Gastroesophageal sphincter (tissue), 4 donors: ENCODE data around the gene RARRES2. TPM values are rescaled to one million over a fixed set of nuclear protein-coding genes. Genes with fewer than 3 reads are reported as not detected.

Experiments used
- ATAC-seq: fragments of 150-250 bp; one replicate; pipeline ENCODE4 v1.9.1; 2016; ENCODE audit warnings: mild to moderate bottlenecking, moderate library complexity
- H3K27ac ChIP-seq, 4 donors: fragments of 200-600 bp; sonication (generic) in 3 of 4; 1 replicate in 3 of 4; 2 replicates in 1 of 4; pipeline ENCODE4 v1.5.1; 2016 to 2019
- H3K27me3 ChIP-seq: fragments of 200-600 bp; sonication (generic); one replicate; pipeline ENCODE4 v1.5.1; 2019
- H3K36me3 ChIP-seq, 2 donors: fragments of 200-600 bp; sonication (generic); one replicate each; pipeline ENCODE4 v1.5.1; 2019; ENCODE audit warnings: control low read depth in 1 of 2
- H3K4me1 ChIP-seq, 3 donors: fragments of 200-600 bp; sonication (generic); 1 replicate in 2 of 3; 2 replicates in 1 of 3; pipeline ENCODE4 v1.5.1; 2016 to 2019; ENCODE audit warnings: control low read depth in 2 of 3
- H3K4me3 ChIP-seq, 2 donors: fragments of 200-600 bp; sonication (generic); one replicate each; pipeline ENCODE4 v1.5.1; 2019; ENCODE audit warnings: mild to moderate bottlenecking in 1 of 2, moderate library complexity in 1 of 2
- H3K9me3 ChIP-seq, 3 donors: fragments of 200-600 bp; sonication (generic); one replicate each; pipeline ENCODE4 v1.5.1; 2017 to 2019; ENCODE audit warnings: control low read depth in 2 of 3
- EP300 ChIP-seq: sonication (generic); formaldehyde crosslinking; IDR thresholded peaks from one replicate; pipeline ENCODE4 v1.6.1; 2017; ENCODE audit warnings: antibody characterized with exemption, mild to moderate bottlenecking
- POLR2A ChIP-seq, 2 donors: fragments of 450-650 bp; IDR thresholded peaks; one replicate each; pipeline ENCODE4 v1.6.1; 2017; ENCODE audit warnings: antibody characterized with exemption in 2 of 2, mild to moderate bottlenecking in 2 of 2, moderate library complexity in 1 of 2
- POLR2AphosphoS5 ChIP-seq: sonication (generic); formaldehyde crosslinking; IDR thresholded peaks from one replicate; pipeline ENCODE4 v1.6.1; 2017; ENCODE audit warnings: antibody characterized with exemption
- WGBS, 2 donors: methylation state at CpG; one replicate each; pipeline ENCODE4 v1.1.5; 2018; ENCODE audit warnings: low coverage in 1 of 2; 5-methylcytosine and 5-hydroxymethylcytosine counted together
- total RNA-seq, 4 donors: library from RNA; depleted of rRNA; stranded (reverse); fragments of >200 nt; gene quantifications; one replicate each; pipeline ENCODE4 v1.1.0, GENCODE V29; 2016
- TF ChIP-seq, protein P1 (sequence below), 4 experiments: fragments of 200-600 bp in 2 of 4; fragments of 450-650 bp in 2 of 4; sonication (generic) in 1 of 4; IDR thresholded peaks; one replicate each; pipeline ENCODE4 v1.5.1; 2017 to 2019; ENCODE audit warnings: antibody characterized with exemption in 4 of 4, mild to moderate bottlenecking in 2 of 4, moderate library complexity in 2 of 4

The RARRES2 gene
- total RNA-seq, 4 donors from 2014 or later, result 152 to 341 (median 157) TPM

DNA sequence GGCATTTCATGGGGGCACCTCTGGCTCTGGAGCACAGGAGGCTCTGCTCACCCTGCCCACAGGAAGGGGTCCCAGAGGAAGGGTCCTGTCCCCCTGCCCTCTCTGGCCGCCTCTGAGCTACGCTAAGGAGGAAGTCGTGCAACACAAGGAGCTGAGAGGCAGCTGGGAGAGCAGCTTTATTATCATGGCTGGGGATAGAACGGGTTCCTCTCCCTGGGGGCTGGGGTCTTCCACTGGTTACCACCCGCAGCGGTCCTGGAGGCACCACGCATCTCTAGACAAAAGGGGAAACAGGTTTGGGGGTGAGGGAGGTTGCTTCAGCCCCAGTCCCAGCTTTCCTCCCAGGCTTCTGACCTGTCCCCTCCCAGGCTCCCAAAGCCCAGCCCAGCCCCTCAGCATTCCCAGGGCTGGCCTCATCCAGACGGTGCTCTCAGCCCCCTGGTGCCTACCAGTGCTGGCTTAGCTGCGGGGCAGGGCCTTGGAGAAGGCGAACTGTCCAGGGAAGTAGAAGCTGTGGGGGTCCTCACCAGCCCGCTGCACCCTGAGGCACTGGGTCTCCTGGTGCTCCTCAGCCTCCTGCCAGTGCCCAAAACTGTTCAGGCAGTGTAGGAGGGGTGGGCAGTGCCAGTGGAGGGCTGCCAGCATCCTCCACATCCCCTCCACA lies 3.1 kb downstream of the RARRES2 start:
- Histone ChIP-seq H3K36me3 (peaks cover 0 to 22% of the 10 kb centered on the region in 2 donors), H3K4me1 (peaks cover 0 to 90% (median 51%) of the 10 kb centered on the region in 3 donors), H3K4me3 (no peak overlapping the region), H3K27ac (peak overlapping the region in 3 of 4 donors; percentile 46 to 90 (median 86)), H3K27me3 (no peaks in the 10 kb centered on the region), H3K9me3 (no peaks in the 10 kb centered on the region)
- no peak for TF ChIP-seq POLR2AphosphoS5
- TF ChIP-seq, protein P1, sequence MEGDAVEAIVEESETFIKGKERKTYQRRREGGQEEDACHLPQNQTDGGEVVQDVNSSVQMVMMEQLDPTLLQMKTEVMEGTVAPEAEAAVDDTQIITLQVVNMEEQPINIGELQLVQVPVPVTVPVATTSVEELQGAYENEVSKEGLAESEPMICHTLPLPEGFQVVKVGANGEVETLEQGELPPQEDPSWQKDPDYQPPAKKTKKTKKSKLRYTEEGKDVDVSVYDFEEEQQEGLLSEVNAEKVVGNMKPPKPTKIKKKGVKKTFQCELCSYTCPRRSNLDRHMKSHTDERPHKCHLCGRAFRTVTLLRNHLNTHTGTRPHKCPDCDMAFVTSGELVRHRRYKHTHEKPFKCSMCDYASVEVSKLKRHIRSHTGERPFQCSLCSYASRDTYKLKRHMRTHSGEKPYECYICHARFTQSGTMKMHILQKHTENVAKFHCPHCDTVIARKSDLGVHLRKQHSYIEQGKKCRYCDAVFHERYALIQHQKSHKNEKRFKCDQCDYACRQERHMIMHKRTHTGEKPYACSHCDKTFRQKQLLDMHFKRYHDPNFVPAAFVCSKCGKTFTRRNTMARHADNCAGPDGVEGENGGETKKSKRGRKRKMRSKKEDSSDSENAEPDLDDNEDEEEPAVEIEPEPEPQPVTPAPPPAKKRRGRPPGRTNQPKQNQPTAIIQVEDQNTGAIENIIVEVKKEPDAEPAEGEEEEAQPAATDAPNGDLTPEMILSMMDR (IDR thresholded peaks at IDR 0.05), result no peak
- no peak for TF ChIP-seq POLR2A (IDR thresholded peaks at IDR 0.05)
- no peak for TF ChIP-seq EP300
- WGBS, 2 donors, result no CpG with 5 or more reads among the region's 11 CpGs
- ATAC-seq, result no peak

DNA sequence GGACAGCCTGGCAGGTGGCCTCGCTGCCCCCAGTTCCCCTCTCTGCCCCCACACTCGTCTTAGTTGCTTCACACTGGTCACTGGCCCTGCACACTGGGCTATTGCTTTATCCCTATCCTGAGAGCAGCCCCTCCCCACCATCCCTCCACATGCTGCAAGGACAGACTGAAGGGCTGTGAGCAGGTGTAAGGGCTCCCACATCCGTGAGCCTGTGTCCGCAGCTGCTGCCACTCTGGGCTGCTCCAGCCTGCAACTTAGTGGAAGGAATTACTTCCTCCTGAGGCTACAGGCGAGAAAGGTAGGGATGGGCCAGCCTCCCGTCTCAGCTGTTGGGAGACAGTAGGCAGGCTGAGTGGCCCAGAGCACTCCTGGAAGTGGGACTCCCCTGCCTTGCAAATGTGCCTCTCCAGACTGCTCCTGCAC lies 3.8 kb downstream of the RARRES2 start:
- Histone ChIP-seq H3K4me3 (no peak overlapping the region), H3K36me3 (peaks cover 0 to 22% of the 10 kb centered on the region in 2 donors), H3K4me1 (peaks cover 0 to 89% (median 51%) of the 10 kb centered on the region in 3 donors), H3K27me3 (no peaks in the 10 kb centered on the region), H3K9me3 (no peaks in the 10 kb centered on the region), H3K27ac (peak overlapping the region in 3 of 4 donors; percentile 82 to 90 (median 86))
- TF ChIP-seq EP300, result no peak
- TF ChIP-seq POLR2AphosphoS5, result no peak
- TF ChIP-seq, protein P1 (IDR thresholded peaks at IDR 0.05), result no peak
- no peak for TF ChIP-seq POLR2A (IDR thresholded peaks at IDR 0.05)
- 65 to 80% methylated on average over 2 to 3 of the region's 6 CpGs for WGBS, 2 donors
- ATAC-seq, result no peak

DNA sequence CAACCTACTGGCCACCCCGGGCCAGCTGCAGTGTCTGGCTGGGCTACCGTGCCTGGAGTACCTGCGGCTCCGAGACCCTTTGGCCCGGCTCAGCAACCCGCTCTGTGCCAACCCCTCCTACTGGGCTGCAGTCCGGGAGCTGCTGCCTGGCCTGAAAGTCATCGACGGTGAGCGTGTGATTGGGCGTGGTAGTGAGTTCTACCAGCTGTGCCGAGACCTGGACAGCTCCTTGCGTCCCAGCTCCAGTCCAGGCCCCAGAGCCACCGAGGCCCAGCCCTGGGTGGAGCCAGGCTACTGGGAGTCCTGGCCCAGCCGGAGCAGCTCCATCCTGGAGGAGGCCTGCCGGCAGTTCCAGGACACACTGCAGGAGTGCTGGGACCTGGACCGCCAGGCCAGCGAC lies 4.2 kb downstream of the RARRES2 start:
- H3K4me3 ChIP-seq, result no peak overlapping the region
- peaks cover 0 to 84% (median 51%) of the 10 kb centered on the region in 3 donors for H3K4me1 ChIP-seq
- 100% methylated on average over 1 of the region's 18 CpGs; no CpG with 5 or more reads in 1 of the 2 donors for WGBS, 2 donors
- H3K27me3 ChIP-seq, result no peaks in the 10 kb centered on the region
- no peaks in the 10 kb centered on the region for H3K9me3 ChIP-seq
- TF ChIP-seq EP300, result no peak
- peak overlapping the region in 3 of 4 donors; percentile 82 to 90 (median 86) for H3K27ac ChIP-seq
- ATAC-seq, result no peak
- peaks cover 0 to 22% of the 10 kb centered on the region in 2 donors for H3K36me3 ChIP-seq

DNA sequence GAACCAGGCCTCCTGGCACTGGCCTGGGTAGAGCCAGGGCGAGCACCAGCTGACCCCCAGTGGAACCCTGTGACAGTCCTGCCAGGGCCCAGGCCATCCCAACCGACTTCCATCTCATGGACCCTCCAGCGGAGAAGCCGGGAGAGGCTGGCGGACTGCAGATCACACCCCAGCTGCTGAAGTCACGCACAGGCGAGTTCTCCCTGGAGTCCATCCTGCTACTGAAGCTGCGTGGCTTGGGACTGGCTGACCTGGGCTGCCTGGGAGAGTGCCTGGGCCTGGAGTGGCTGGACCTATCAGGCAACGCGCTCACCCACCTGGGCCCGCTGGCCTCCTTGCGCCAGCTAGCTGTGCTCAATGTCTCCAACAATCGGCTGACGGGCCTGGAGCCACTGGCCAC lies 4.7 kb downstream of the RARRES2 start:
- WGBS, 2 donors, result no CpG with 5 or more reads among the region's 14 CpGs
- Histone ChIP-seq H3K4me1 (peaks cover 0 to 80% (median 51%) of the 10 kb centered on the region in 3 donors), H3K36me3 (peaks cover 0 to 22% of the 10 kb centered on the region in 2 donors), H3K27me3 (no peaks in the 10 kb centered on the region), H3K27ac (peak overlapping the region in 3 of 4 donors; percentile 82 to 90 (median 86)), H3K4me3 (no peak overlapping the region), H3K9me3 (no peaks in the 10 kb centered on the region)
- TF ChIP-seq, protein P1 (IDR thresholded peaks at IDR 0.05), result no peak
- TF ChIP-seq EP300 (no peak), POLR2AphosphoS5 (no peak), POLR2A (IDR thresholded peaks at IDR 0.05) (no peak)
- no peak for ATAC-seq

DNA sequence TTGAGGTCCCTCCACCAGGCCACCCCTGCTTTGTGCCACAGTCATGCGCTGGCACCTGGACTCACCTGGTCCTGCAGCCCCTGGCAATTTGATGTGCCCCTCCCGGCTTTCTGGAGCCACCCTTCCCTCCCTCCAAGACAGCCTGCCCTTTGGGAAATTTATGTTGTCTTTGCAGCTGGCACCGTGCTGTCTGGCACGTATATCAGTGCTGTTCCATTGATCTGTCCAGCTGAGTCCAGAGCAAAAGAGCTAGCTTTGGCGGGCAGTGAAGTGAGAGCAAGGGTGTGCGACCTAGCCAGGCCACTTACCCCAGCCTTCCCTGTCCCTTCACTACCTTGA lies 5.7 kb downstream of the RARRES2 start:
- 50 to 60% methylated on average over 2 to 4 of the region's 6 CpGs for WGBS, 2 donors
- Histone ChIP-seq H3K4me1 (peaks cover 0 to 70% (median 47%) of the 10 kb centered on the region in 3 donors), H3K4me3 (no peak overlapping the region), H3K27me3 (no peaks in the 10 kb centered on the region), H3K27ac (peak overlapping the region in 3 of 4 donors; percentile 82 to 90 (median 86)), H3K36me3 (peaks cover 0 to 32% of the 10 kb centered on the region in 2 donors), H3K9me3 (no peaks in the 10 kb centered on the region)
- no peak for TF ChIP-seq POLR2A (IDR thresholded peaks at IDR 0.05)
- ATAC-seq, result no peak
